Adrenal gland (tissue), 12 donors: Measurements from ENCODE around the gene SUMO1. TPM values are rescaled to one million over a fixed set of nuclear protein-coding genes. Genes with fewer than 3 reads are reported as not detected.

Experiments
- DNase-seq, 7 donors: peaks; one replicate each; pipeline ENCODE4 v3.0.0-alpha.2; 2019 to 2020
- H3K27ac ChIP-seq, 5 donors: fragments of 200-600 bp; sonication (generic) in 4 of 5; 1 replicate in 3 of 5; 2 replicates in 2 of 5; pipeline versions ENCODE4 v1.5.1 to v1.8.0; 2016 to 2020; ENCODE audit warnings: mild to moderate bottlenecking in 1 of 5
- H3K27me3 ChIP-seq: fragments of 200-600 bp; 2 replicates; pipeline ENCODE4 v1.8.0; 2021
- H3K36me3 ChIP-seq, 2 donors: fragments of 200-600 bp; replicated peaks in 1 of 2; 1 replicate in 1 of 2; 2 replicates in 1 of 2; pipeline versions ENCODE4 v1.5.1 to v1.8.0; 2018 to 2022
- H3K4me1 ChIP-seq, 2 donors: fragments of 200-600 bp; replicated peaks in 1 of 2; 1 replicate in 1 of 2; 2 replicates in 1 of 2; pipeline versions ENCODE4 v1.5.1 to v1.8.0; 2018 to 2021
- H3K4me3 ChIP-seq, 4 donors: fragments of 200-600 bp; sonication (generic) in 3 of 4; one replicate each; pipeline ENCODE4 v1.5.1; 2016 to 2018
- H3K9me3 ChIP-seq, 3 donors: fragments of 200-600 bp; sonication (generic) in 1 of 3; replicated peaks in 1 of 3; 1 replicate in 2 of 3; 2 replicates in 1 of 3; pipeline versions ENCODE4 v1.5.1 to v1.8.0; 2016 to 2021
- POLR2A ChIP-seq, 2 donors: fragments of 450-650 bp; IDR thresholded peaks; one replicate each; pipeline ENCODE4 v1.6.1; 2017; ENCODE audit warnings: antibody characterized with exemption in 2 of 2, mild to moderate bottlenecking in 2 of 2, moderate library complexity in 1 of 2
- WGBS, 4 donors: extraction: QIAGEN DNeasy Blood & Tissue Kit in 2 of 4; methylation state at CpG; one replicate each; pipeline versions ENCODE4 v1.1.5 to v1.1.7; 2013 to 2017; 5-methylcytosine and 5-hydroxymethylcytosine counted together
- intact Hi-C, 2 donors: fragments of 100-400 bp; cut with DNase I; formaldehyde crosslinking; loops; one replicate each; pipeline versions ENCODE4 v1.14.1 to v1.15.0; 2022 to 2023
- polyA plus RNA-seq, 3 donors: library from polyadenylated mRNA; stranded (reverse); fragments of 200-250 nt in 2 of 3; fragments of 350-450 nt in 1 of 3; fragmentation: Illumina TruSeq in 1 of 3; extraction: RNeasy Lipid Tissue Mini Kit (QIAGEN cat#74804) in 1 of 3; gene quantifications; one replicate each; pipeline ENCODE4 v1.2.3, GENCODE V29; 2013 to 2014
- total RNA-seq, 9 donors: library from RNA; depleted of rRNA in 4 of 9; stranded (reverse); fragments of >200 nt in 4 of 9; fragments of 120-200 nt in 1 of 9; fragmentation: NEBNext Ultra II Directional in 1 of 9; extraction: Animal tissue kit (Norgen Biotek cat#: 25700) in 1 of 9; gene quantifications; one replicate each; pipeline versions ENCODE4 v1.1.0 to v1.2.4, GENCODE V29; 2013 to 2023
- TF ChIP-seq, protein P1 (sequence below), 6 experiments: fragments of 450-650 bp in 4 of 6; fragments of 200-600 bp in 2 of 6; sonication (generic) in 1 of 6; IDR thresholded peaks; 1 replicate in 5 of 6; 2 replicates in 1 of 6; pipeline versions ENCODE4 v1.5.1 to v1.8.0; 2016 to 2021; ENCODE audit warnings: antibody characterized with exemption in 6 of 6, mild to moderate bottlenecking in 2 of 6, moderate library complexity in 1 of 6
- donor health status: healthy with polysubstance abuse.
- donor health status: Bipolar disorder and iron deficiency.
- donor health status: DM: yes; HTN: yes; CAD: no.
- donor health status: DM: no; HTN: no; CAD: no.
- donor health status: DM: no; HTN: no; CAD: no.
- donor health status: DM: yes; HTN: yes; CAD: no.

Gene SUMO1
- total and polyA plus RNA-seq, 12 donors = 53.1 to 182 (median 103) TPM

- no peaks in the 10 kb centered on the region for H3K4me1 ChIP-seq
- 45 to 65% (median 61%) methylated on average over 1 of the region's 1 CpG for WGBS, 4 donors
- DNase-seq = no peak
- no peaks in the 10 kb centered on the region for H3K36me3 ChIP-seq
- H3K4me3 ChIP-seq = no peak overlapping the region
- intact Hi-C loops = no loop called here
- no peak overlapping the region for H3K27ac ChIP-seq
- no peaks in the 10 kb centered on the region for H3K27me3 ChIP-seq
- TF ChIP-seq, protein P1, sequence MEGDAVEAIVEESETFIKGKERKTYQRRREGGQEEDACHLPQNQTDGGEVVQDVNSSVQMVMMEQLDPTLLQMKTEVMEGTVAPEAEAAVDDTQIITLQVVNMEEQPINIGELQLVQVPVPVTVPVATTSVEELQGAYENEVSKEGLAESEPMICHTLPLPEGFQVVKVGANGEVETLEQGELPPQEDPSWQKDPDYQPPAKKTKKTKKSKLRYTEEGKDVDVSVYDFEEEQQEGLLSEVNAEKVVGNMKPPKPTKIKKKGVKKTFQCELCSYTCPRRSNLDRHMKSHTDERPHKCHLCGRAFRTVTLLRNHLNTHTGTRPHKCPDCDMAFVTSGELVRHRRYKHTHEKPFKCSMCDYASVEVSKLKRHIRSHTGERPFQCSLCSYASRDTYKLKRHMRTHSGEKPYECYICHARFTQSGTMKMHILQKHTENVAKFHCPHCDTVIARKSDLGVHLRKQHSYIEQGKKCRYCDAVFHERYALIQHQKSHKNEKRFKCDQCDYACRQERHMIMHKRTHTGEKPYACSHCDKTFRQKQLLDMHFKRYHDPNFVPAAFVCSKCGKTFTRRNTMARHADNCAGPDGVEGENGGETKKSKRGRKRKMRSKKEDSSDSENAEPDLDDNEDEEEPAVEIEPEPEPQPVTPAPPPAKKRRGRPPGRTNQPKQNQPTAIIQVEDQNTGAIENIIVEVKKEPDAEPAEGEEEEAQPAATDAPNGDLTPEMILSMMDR (IDR thresholded peaks at IDR 0.05) = no peak
- no peaks in the 10 kb centered on the region for H3K9me3 ChIP-seq
Observed at GRCh38 chr2:202187570-202187969, 50.8 kb downstream of the SUMO1 start.

GRCh38 chr2:202186641-202187202, 51.7 kb downstream of the SUMO1 start:
- 81 to 96% (median 96%) methylated on average over 3 to 4 of the region's 4 CpGs for WGBS, 4 donors
- TF ChIP-seq, protein P1 (IDR thresholded peaks at IDR 0.05) = no peak
- no peak for TF ChIP-seq POLR2A (IDR thresholded peaks at IDR 0.05)
- no peak for DNase-seq
- Histone ChIP-seq H3K4me3 (no peak overlapping the region), H3K27ac (no peak overlapping the region), H3K36me3 (no peaks in the 10 kb centered on the region), H3K27me3 (no peaks in the 10 kb centered on the region), H3K4me1 (no peaks in the 10 kb centered on the region), H3K9me3 (no peaks in the 10 kb centered on the region)
- intact Hi-C loops = no loop called here

DNA sequence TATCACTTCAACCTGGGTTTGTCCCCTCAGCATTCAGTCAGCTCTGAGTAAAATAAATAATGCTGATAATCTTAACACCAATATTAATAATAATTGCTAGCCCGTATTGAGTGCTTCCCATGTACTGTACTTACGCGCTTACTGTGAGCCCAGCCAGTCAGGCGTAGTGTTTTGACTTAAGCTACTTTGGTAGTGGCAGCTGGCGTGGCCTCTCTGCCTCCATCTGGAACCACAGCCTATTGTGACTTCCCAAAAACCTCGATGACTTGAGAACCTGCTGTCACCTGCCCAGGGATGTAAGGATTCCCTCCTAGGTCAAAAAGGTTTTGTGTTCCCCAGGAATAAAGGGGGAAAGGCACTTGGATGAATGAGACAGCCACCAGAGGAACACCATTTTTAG, 53.2 kb downstream of the SUMO1 start:
- no peaks in the 10 kb centered on the region for H3K4me1 ChIP-seq
- TF ChIP-seq POLR2A (IDR thresholded peaks at IDR 0.05) = no peak
- TF ChIP-seq, protein P1 (IDR thresholded peaks at IDR 0.05) = no peak
- no peak overlapping the region for H3K27ac ChIP-seq
- no peaks in the 10 kb centered on the region for H3K9me3 ChIP-seq
- DNase-seq = no peak
- no peaks in the 10 kb centered on the region for H3K27me3 ChIP-seq
- H3K4me3 ChIP-seq = no peak overlapping the region
- no peaks in the 10 kb centered on the region for H3K36me3 ChIP-seq
- 84 to 88% (median 86%) methylated on average over 6 of the region's 6 CpGs for WGBS, 4 donors
- intact Hi-C loops = no loop called here

DNA sequence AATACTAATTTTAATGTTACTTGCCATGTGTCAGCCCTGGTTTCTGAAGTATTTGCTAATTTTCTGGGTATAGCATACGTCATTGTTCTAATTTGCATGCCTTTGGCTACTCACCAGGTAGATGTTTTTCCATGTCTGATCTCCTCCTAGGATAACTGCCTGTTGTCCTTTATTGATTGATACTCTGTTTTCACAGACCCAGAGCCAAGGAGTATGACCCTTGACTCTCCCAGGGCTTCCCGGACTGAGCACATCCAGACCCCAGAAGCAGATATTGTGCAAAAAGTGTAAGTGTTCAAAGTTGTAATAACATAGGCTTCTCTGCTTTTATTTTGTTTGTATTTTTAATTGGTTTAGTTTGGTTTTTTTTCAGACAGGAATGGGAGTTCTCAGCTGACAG, 53.8 kb downstream of the SUMO1 start:
- intact Hi-C loops = no loop called here
- Histone ChIP-seq H3K27ac (no peak overlapping the region), H3K27me3 (no peaks in the 10 kb centered on the region), H3K36me3 (no peaks in the 10 kb centered on the region), H3K4me3 (no peak overlapping the region), H3K9me3 (no peaks in the 10 kb centered on the region), H3K4me1 (no peaks in the 10 kb centered on the region)
- 63 to 78% (median 68%) methylated on average over 2 of the region's 2 CpGs for WGBS, 4 donors
- no peak for DNase-seq
- TF ChIP-seq, protein P1 (IDR thresholded peaks at IDR 0.05) = no peak
